ENCODE data around the gene UTS2B.

Gene UTS2B

GRCh38 chr3:191329654-191330529 lies at the start of gene UTS2B:
Gene UTS2B (minus strand): TSS chr3:191330526. CDS start chr3:191282189, 48,337 bp downstream.
- H3K4me3 Mint-ChIP-seq, result peak within 1 kb of the TSS; percentile 72
- no peaks in the 10 kb centered on the region for H3K9me3 Mint-ChIP-seq
- H3K27ac Mint-ChIP-seq, result peak within 1 kb of the TSS; percentile 49
- H3K27me3 Mint-ChIP-seq, result peaks cover 22% of the 10 kb centered on the region
- H3K36me3 Mint-ChIP-seq (ENCODE audit: low read depth), result peaks cover 5% of the 10 kb centered on the region
- peak; percentile 26 for ATAC-seq
- DNase-seq, result peak; percentile 17
- peaks cover 34% of the 10 kb centered on the region for H3K4me1 Mint-ChIP-seq

- no peaks in the 10 kb centered on the region for H3K9me3 Mint-ChIP-seq
- ATAC-seq (no peak), DNase-seq (no peak)
- no peak overlapping the region for H3K27ac Mint-ChIP-seq
- no peak overlapping the region for H3K4me3 Mint-ChIP-seq
- H3K36me3 Mint-ChIP-seq (ENCODE audit: low read depth), result peaks cover 4% of the 10 kb centered on the region
- H3K4me1 Mint-ChIP-seq, result no peaks in the 10 kb centered on the region
- no peaks in the 10 kb centered on the region for H3K27me3 Mint-ChIP-seq
Observed at GRCh38 chr3:191380001-191380400, 49.7 kb upstream of the UTS2B start.

GRCh38 chr3:191379446-191379845 lies 49.1 kb upstream of the UTS2B start:
- peaks cover 7% of the 10 kb centered on the region for H3K36me3 Mint-ChIP-seq (ENCODE audit: low read depth)
- ATAC-seq (no peak), DNase-seq (no peak)
- H3K4me1 Mint-ChIP-seq, result no peaks in the 10 kb centered on the region
- no peaks in the 10 kb centered on the region for H3K27me3 Mint-ChIP-seq
- H3K4me3 Mint-ChIP-seq, result no peak overlapping the region
- no peaks in the 10 kb centered on the region for H3K9me3 Mint-ChIP-seq
- no peak overlapping the region for H3K27ac Mint-ChIP-seq

- no peaks in the 10 kb centered on the region for H3K27me3 Mint-ChIP-seq
Observed at GRCh38 chr3:191378142-191378812, 48.0 kb upstream of the UTS2B start.

GRCh38 chr3:191376516-191377141 lies 46.3 kb upstream of the UTS2B start:
- Mint-ChIP-seq H3K9me3 (no peaks in the 10 kb centered on the region), H3K4me1 (peaks cover under 1% of the 10 kb centered on the region), H3K27ac (no peak overlapping the region), H3K27me3 (no peaks in the 10 kb centered on the region), H3K36me3 (ENCODE audit: low read depth) (peaks cover 3% of the 10 kb centered on the region), H3K4me3 (no peak overlapping the region)
- ATAC-seq, result no peak
- DNase-seq, result no peak

More at GRCh38 chr3:191378142-191378812, 48.0 kb upstream of the UTS2B start:
- H3K27ac Mint-ChIP-seq, result no peak overlapping the region
- no peak overlapping the region for H3K4me3 Mint-ChIP-seq
- H3K9me3 Mint-ChIP-seq, result no peaks in the 10 kb centered on the region
- no peaks in the 10 kb centered on the region for H3K4me1 Mint-ChIP-seq
- DNase-seq (no peak), ATAC-seq (no peak)
- peaks cover 7% of the 10 kb centered on the region for H3K36me3 Mint-ChIP-seq (ENCODE audit: low read depth)

- DNase-seq (no peak), ATAC-seq (no peak)
- no peak overlapping the region for H3K27ac Mint-ChIP-seq
- no peaks in the 10 kb centered on the region for H3K27me3 Mint-ChIP-seq
- peaks cover 2% of the 10 kb centered on the region for H3K4me1 Mint-ChIP-seq
- H3K36me3 Mint-ChIP-seq (ENCODE audit: low read depth), result peaks cover 3% of the 10 kb centered on the region
- no peak overlapping the region for H3K4me3 Mint-ChIP-seq
- no peaks in the 10 kb centered on the region for H3K9me3 Mint-ChIP-seq
Observed at GRCh38 chr3:191373327-191373726, 43.0 kb upstream of the UTS2B start.

GRCh38 chr3:191372122-191372521 lies 41.8 kb upstream of the UTS2B start:
- ATAC-seq (no peak), DNase-seq (no peak)
- Mint-ChIP-seq H3K4me1 (peaks cover 2% of the 10 kb centered on the region), H3K27me3 (no peaks in the 10 kb centered on the region), H3K36me3 (ENCODE audit: low read depth) (peaks cover 3% of the 10 kb centered on the region), H3K4me3 (no peak overlapping the region), H3K27ac (no peak overlapping the region), H3K9me3 (no peaks in the 10 kb centered on the region)

GRCh38 chr3:191369616-191370010 lies 39.3 kb upstream of the UTS2B start:
- DNase-seq, result no peak
- H3K27ac Mint-ChIP-seq, result no peak overlapping the region
- H3K4me1 Mint-ChIP-seq, result peaks cover 2% of the 10 kb centered on the region
- ATAC-seq, result no peak
- H3K9me3 Mint-ChIP-seq, result no peaks in the 10 kb centered on the region
- peaks cover 2% of the 10 kb centered on the region for H3K36me3 Mint-ChIP-seq (ENCODE audit: low read depth)
- no peaks in the 10 kb centered on the region for H3K27me3 Mint-ChIP-seq
- no peak overlapping the region for H3K4me3 Mint-ChIP-seq

- Mint-ChIP-seq H3K27me3 (no peaks in the 10 kb centered on the region), H3K9me3 (no peaks in the 10 kb centered on the region), H3K27ac (no peak overlapping the region), H3K36me3 (ENCODE audit: low read depth) (peaks cover 3% of the 10 kb centered on the region), H3K4me3 (no peak overlapping the region), H3K4me1 (peaks cover 2% of the 10 kb centered on the region)
- DNase-seq (no peak), ATAC-seq (no peak)
Observed at GRCh38 chr3:191368755-191369615, 38.7 kb upstream of the UTS2B start.

- Mint-ChIP-seq H3K4me3 (no peak overlapping the region), H3K27ac (no peak overlapping the region), H3K36me3 (ENCODE audit: low read depth) (peaks cover 3% of the 10 kb centered on the region), H3K9me3 (no peaks in the 10 kb centered on the region), H3K27me3 (no peaks in the 10 kb centered on the region), H3K4me1 (peaks cover 2% of the 10 kb centered on the region)
- ATAC-seq, result no peak
- DNase-seq, result no peak
Observed at GRCh38 chr3:191366675-191367074, 36.3 kb upstream of the UTS2B start.

GRCh38 chr3:191363221-191363620 lies 32.9 kb upstream of the UTS2B start:
- no peaks in the 10 kb centered on the region for H3K27me3 Mint-ChIP-seq
- H3K4me1 Mint-ChIP-seq, result peaks cover 11% of the 10 kb centered on the region
- ATAC-seq (no peak), DNase-seq (no peak)
- H3K9me3 Mint-ChIP-seq, result peaks cover 5% of the 10 kb centered on the region
- no peak overlapping the region for H3K4me3 Mint-ChIP-seq
- peaks cover 12% of the 10 kb centered on the region for H3K36me3 Mint-ChIP-seq (ENCODE audit: low read depth)
- no peak overlapping the region for H3K27ac Mint-ChIP-seq

GRCh38 chr3:191362524-191363090 lies 32.3 kb upstream of the UTS2B start:
- no peak for DNase-seq
- Mint-ChIP-seq H3K4me3 (no peak overlapping the region), H3K9me3 (peaks cover 5% of the 10 kb centered on the region), H3K27me3 (no peaks in the 10 kb centered on the region), H3K36me3 (ENCODE audit: low read depth) (peaks cover 12% of the 10 kb centered on the region), H3K27ac (no peak overlapping the region), H3K4me1 (peaks cover 11% of the 10 kb centered on the region)
- no peak for ATAC-seq

- no peak for DNase-seq
- Mint-ChIP-seq H3K27me3 (no peaks in the 10 kb centered on the region), H3K4me3 (no peak overlapping the region), H3K36me3 (ENCODE audit: low read depth) (peaks cover 12% of the 10 kb centered on the region), H3K4me1 (peaks cover 11% of the 10 kb centered on the region), H3K9me3 (peaks cover 5% of the 10 kb centered on the region), H3K27ac (no peak overlapping the region)
- no peak for ATAC-seq
Observed at GRCh38 chr3:191362037-191362436, 31.7 kb upstream of the UTS2B start.

- no peak for DNase-seq
- Mint-ChIP-seq H3K4me1 (peaks cover 11% of the 10 kb centered on the region), H3K27me3 (no peaks in the 10 kb centered on the region), H3K36me3 (ENCODE audit: low read depth) (peaks cover 12% of the 10 kb centered on the region), H3K4me3 (no peak overlapping the region), H3K9me3 (peaks cover 5% of the 10 kb centered on the region), H3K27ac (no peak overlapping the region)
- ATAC-seq, result no peak
Observed at GRCh38 chr3:191361456-191361855, 31.1 kb upstream of the UTS2B start.
